H1 (cell line): ENCODE data around the gene MCC. TPM values are rescaled to one million over a fixed set of nuclear protein-coding genes. Genes with fewer than 3 reads are reported as not detected.

Experiments
- CTCF ChIA-PET: fragments of 300-600 bp; sonication (Branson Sonifier 250); formaldehyde crosslinking; loops from one replicate; lab custom pipeline; 2021; ENCODE audit not compliant: partially characterized antibody; lab: Charles Lee
- POLR2A ChIA-PET: fragments of 300-600 bp; sonication (Branson Sonifier 250); formaldehyde crosslinking; loops from one replicate; lab custom pipeline; 2021; ENCODE audit warnings: inconsistent platforms; ENCODE audit not compliant: partially characterized antibody; lab: Charles Lee
- DNase-seq, 2 experiments: peaks; one replicate each; pipeline versions ENCODE4 v3.0.0 to v3.0.0-alpha.2; 2010 to 2022; ENCODE audit warnings: low spot score in 2 of 2, low read depth in 1 of 2, mixed read lengths in 1 of 2
- FAIRE-seq: peaks from 2 replicates; lab custom pipeline; 2011; peaks lifted over from hg19 to GRCh38; lab: Jason Lieb, UNC
- H2AFZ ChIP-seq: 2 replicates; pipeline ENCODE4 v1.8.1; 2012; ENCODE audit warnings: low read length, inconsistent platforms
- H2AK5ac ChIP-seq: 2 replicates; pipeline ENCODE4 v1.6.1; 2013; ENCODE audit warnings: low read depth, low read length
- H2BK120ac ChIP-seq: replicated peaks from 2 replicates; pipeline ENCODE3; 2013; ENCODE audit warnings: low read depth, low read length, inconsistent platforms
- H2BK12ac ChIP-seq: 2 replicates; pipeline ENCODE4 v1.6.1; 2013; ENCODE audit warnings: low read depth, low read length
- H2BK15ac ChIP-seq: 2 replicates; pipeline ENCODE4 v1.6.1; 2013; ENCODE audit warnings: low read length
- H2BK20ac ChIP-seq: 2 replicates; pipeline ENCODE4 v1.6.1; 2013; ENCODE audit warnings: low read length
- H2BK5ac ChIP-seq: 2 replicates; pipeline ENCODE4 v1.6.1; 2013; ENCODE audit warnings: low read depth, low read length
- H3K14ac ChIP-seq: 2 replicates; pipeline ENCODE4 v1.6.1; 2013; ENCODE audit warnings: inconsistent platforms; ENCODE audit not compliant: insufficient read length
- H3K18ac ChIP-seq: 2 replicates; pipeline ENCODE4 v1.6.1; 2013; ENCODE audit warnings: low read length; ENCODE audit errors: extremely low read depth
- H3K23ac ChIP-seq: 2 replicates; pipeline ENCODE4 v1.6.1; 2013; ENCODE audit warnings: inconsistent platforms; ENCODE audit not compliant: insufficient read length
- H3K23me2 ChIP-seq: 2 replicates; pipeline ENCODE4 v1.6.1; 2013; ENCODE audit warnings: low read depth, low read length
- H3K27ac ChIP-seq: 2 replicates; pipeline ENCODE4 v1.6.1; 2011; ENCODE audit warnings: low read depth, low read length, inconsistent platforms
- H3K27me3 ChIP-seq, 4 experiments: replicated peaks in 1 of 4; 1 replicate in 1 of 4; 2 replicates in 3 of 4; pipeline versions ENCODE4 v1.6.1 to v1.8.1; 2011 to 2013; ENCODE audit warnings: low read length in 3 of 4, mild to moderate bottlenecking in 3 of 4, inconsistent platforms in 2 of 4, mixed read lengths in 2 of 4, moderate library complexity in 1 of 4; ENCODE audit not compliant: control insufficient read depth in 3 of 4, insufficient read depth in 3 of 4; ENCODE audit errors: extremely low read depth in 1 of 4
- H3K36me3 ChIP-seq, 4 experiments: 2 replicates each; pipeline versions ENCODE4 v1.6.1 to v1.8.1; 2011 to 2013; ENCODE audit warnings: mild to moderate bottlenecking in 4 of 4, low read length in 3 of 4, moderate library complexity in 2 of 4, control low read depth in 1 of 4, inconsistent platforms in 1 of 4; ENCODE audit not compliant: insufficient read depth in 4 of 4, control insufficient read depth in 2 of 4
- H3K4ac ChIP-seq: replicated peaks from 2 replicates; pipeline ENCODE3; 2013; ENCODE audit warnings: low read length, low read depth, mixed read lengths, inconsistent platforms; ENCODE audit not compliant: insufficient read length
- H3K4me1 ChIP-seq, 4 experiments: replicated peaks in 1 of 4; 1 replicate in 1 of 4; 2 replicates in 3 of 4; pipeline versions ENCODE4 v1.6.1 to v1.8.1; 2011 to 2013; ENCODE audit warnings: low read length in 3 of 4, inconsistent platforms in 2 of 4, mixed read lengths in 1 of 4; ENCODE audit not compliant: insufficient read depth in 4 of 4, control insufficient read depth in 3 of 4
- H3K4me2 ChIP-seq, 2 experiments: 2 replicates each; pipeline versions ENCODE4 v1.6.1 to v1.8.1; 2011 to 2013; ENCODE audit warnings: low read depth in 2 of 2, low read length in 2 of 2, control low read depth in 1 of 2, inconsistent platforms in 1 of 2, mild to moderate bottlenecking in 1 of 2; ENCODE audit not compliant: insufficient read depth in 1 of 2
- H3K4me3 ChIP-seq, 4 experiments: fragments of 200-600, 300-600 bp in 1 of 4; sonication (generic), shearing (Covaris generic), sonication (Bioruptor Twin) in 1 of 4; 2 replicates each; pipeline versions ENCODE4 v1.5.1 to v1.8.1; 2011 to 2016; ENCODE audit warnings: low read length in 4 of 4, low read depth in 3 of 4, control low read depth in 2 of 4, inconsistent platforms in 2 of 4, mild to moderate bottlenecking in 2 of 4, mixed read lengths in 1 of 4, moderate library complexity in 1 of 4; ENCODE audit not compliant: insufficient read depth in 2 of 4; ENCODE audit errors: extremely low read depth in 1 of 4
- H3K56ac ChIP-seq: replicated peaks from 2 replicates; pipeline ENCODE3; 2013; ENCODE audit warnings: low read depth, mild to moderate bottlenecking, mixed read lengths, low read length, inconsistent platforms; ENCODE audit not compliant: insufficient read length
- H3K79me1 ChIP-seq: 2 replicates; pipeline ENCODE4 v1.6.1; 2013; ENCODE audit warnings: low read depth, low read length, control low read depth
- H3K79me2 ChIP-seq, 2 experiments: 2 replicates each; pipeline versions ENCODE4 v1.6.1 to v1.8.1; 2012 to 2013; ENCODE audit warnings: low read length in 2 of 2, mild to moderate bottlenecking in 2 of 2, inconsistent platforms in 1 of 2; ENCODE audit not compliant: insufficient read depth in 2 of 2, control insufficient read depth in 1 of 2
- H3K9ac ChIP-seq, 4 experiments: replicated peaks in 1 of 4; 1 replicate in 1 of 4; 2 replicates in 3 of 4; pipeline versions ENCODE4 v1.6.1 to v1.8.1; 2011 to 2013; ENCODE audit warnings: low read depth in 3 of 4, low read length in 3 of 4, control low read depth in 2 of 4, mild to moderate bottlenecking in 2 of 4, moderate library complexity in 2 of 4, inconsistent platforms in 1 of 4; ENCODE audit errors: extremely low read depth in 1 of 4
- H3K9me3 ChIP-seq, 2 experiments: 2 replicates each; pipeline versions ENCODE4 v1.6.1 to v1.8.1; 2012 to 2013; ENCODE audit warnings: mild to moderate bottlenecking in 2 of 2, moderate library complexity in 2 of 2, control low read depth in 1 of 2, inconsistent platforms in 1 of 2, low read depth in 1 of 2, low read length in 1 of 2, mixed read lengths in 1 of 2; ENCODE audit not compliant: insufficient read depth in 2 of 2
- H4K20me1 ChIP-seq, 2 experiments: replicated peaks in 1 of 2; 2 replicates each; pipeline versions ENCODE3 to v1.8.1; 2011 to 2013; ENCODE audit warnings: inconsistent platforms in 2 of 2, low read length in 2 of 2, mild to moderate bottlenecking in 1 of 2; ENCODE audit not compliant: insufficient read depth in 2 of 2, control insufficient read depth in 1 of 2
- H4K5ac ChIP-seq: 2 replicates; pipeline ENCODE4 v1.6.1; 2013; ENCODE audit warnings: low read length, low read depth, mixed read lengths, inconsistent platforms; ENCODE audit not compliant: insufficient read length
- H4K8ac ChIP-seq: 2 replicates; pipeline ENCODE4 v1.8.0; 2013; ENCODE audit warnings: mild to moderate bottlenecking, moderate library complexity, low read length, inconsistent platforms; ENCODE audit not compliant: insufficient read depth; ENCODE audit errors: extremely low read depth
- H4K91ac ChIP-seq: replicated peaks from 2 replicates; pipeline ENCODE3; 2013; ENCODE audit warnings: low read length, mixed read lengths, inconsistent platforms; ENCODE audit not compliant: insufficient read length
- ASH2L ChIP-seq: fragments of 200-600, 300-600 bp; sonication (generic); IDR thresholded peaks from one replicate; pipeline ENCODE4 v1.7.1; 2017; ENCODE audit warnings: low read length
- BCL11A ChIP-seq, 2 experiments: IDR thresholded peaks; one replicate each; pipeline ENCODE4 v1.6.1; 2011; ENCODE audit warnings: low read depth in 2 of 2, low read length in 2 of 2, mild to moderate bottlenecking in 2 of 2
- CBX5 ChIP-seq: fragments of 300-800, 300-1000 bp; sonication (generic); IDR thresholded peaks from 2 replicates; pipeline ENCODE4 v1.7.1; 2016; ENCODE audit warnings: antibody characterized with exemption, low read length, low read depth
- CEBPB ChIP-seq: IDR thresholded peaks from 2 replicates; pipeline ENCODE4 v1.6.1; 2012; ENCODE audit warnings: low read depth, low read length
- CHD2 ChIP-seq: IDR thresholded peaks from 2 replicates; pipeline ENCODE4 v1.6.1; 2012; ENCODE audit warnings: low read length, improper control_type of control experiment
- CREB1 ChIP-seq: IDR thresholded peaks from 2 replicates; pipeline ENCODE4 v1.6.1; 2012; ENCODE audit warnings: inconsistent platforms
- JUN ChIP-seq: IDR thresholded peaks from 2 replicates; pipeline ENCODE4 v1.6.1; 2011; ENCODE audit warnings: low read depth, mild to moderate bottlenecking, improper control_type of control experiment, low read length
- NRF1 ChIP-seq: IDR thresholded peaks from 2 replicates; pipeline ENCODE4 v1.6.1; 2011; ENCODE audit warnings: mild to moderate bottlenecking, low read depth, low read length, improper control_type of control experiment
- POLR2A ChIP-seq, 2 experiments: IDR thresholded peaks; 1 replicate in 1 of 2; 2 replicates in 1 of 2; pipeline ENCODE4 v1.6.1; 2011; ENCODE audit warnings: low read depth in 2 of 2, low read length in 2 of 2, mild to moderate bottlenecking in 2 of 2; ENCODE audit errors: control extremely low read depth in 1 of 2
- RFX5 ChIP-seq: IDR thresholded peaks from 2 replicates; pipeline ENCODE4 v1.6.1; 2011; ENCODE audit warnings: low read depth, low read length, improper control_type of control experiment, borderline replicate concordance
- SIN3A ChIP-seq, 2 experiments: IDR thresholded peaks in 1 of 2; conservative IDR thresholded peaks in 1 of 2; 2 replicates each; pipeline ENCODE4 v1.6.1; 2011 to 2012; ENCODE audit warnings: low read length in 2 of 2, improper control_type of control experiment in 1 of 2, low read depth in 1 of 2, mild to moderate bottlenecking in 1 of 2
- SIRT6 ChIP-seq: IDR thresholded peaks from one replicate; pipeline ENCODE4 v1.7.1; 2012; ENCODE audit warnings: low read length, inconsistent platforms
- TAF1 ChIP-seq: IDR thresholded peaks from 2 replicates; pipeline ENCODE4 v1.6.1; 2011; ENCODE audit warnings: mild to moderate bottlenecking, low read depth, low read length
- TAF7 ChIP-seq: optimal IDR thresholded peaks from 2 replicates; pipeline ENCODE3; 2011; ENCODE audit warnings: low read depth, mild to moderate bottlenecking, inconsistent platforms, low read length, moderate library complexity, borderline replicate concordance
- TBP ChIP-seq: IDR thresholded peaks from 2 replicates; pipeline ENCODE4 v1.6.1; 2011; ENCODE audit warnings: low read depth, low read length, improper control_type of control experiment
- WGBS, 2 experiments: shearing (Covaris generic) in 1 of 2; methylation state at CpG; one replicate each; pipeline versions ENCODE4 v1.1.6 to v1.1.7; 2013 to 2015; ENCODE audit warnings: low lambda C conversion rate in 2 of 2, mixed read lengths in 2 of 2, inconsistent platforms in 1 of 2, low coverage in 1 of 2, missing lambda C conversion rate in 1 of 2; ENCODE audit not compliant: insufficient replicate concordance in 2 of 2, insufficient coverage in 1 of 2, insufficient read length in 1 of 2; ENCODE audit errors: extremely low coverage in 1 of 2, missing lambda C conversion rate in 1 of 2; 5-methylcytosine and 5-hydroxymethylcytosine counted together
- polyA plus RNA-seq, 7 experiments: library from polyadenylated mRNA; depleted of rRNA in 3 of 7; stranded (reverse) in 5 of 7; unstranded in 2 of 7; fragments of >200 nt in 5 of 7; fragments of 200-250 nt in 2 of 7; gene quantifications; 1 replicate in 5 of 7; 2 replicates in 1 of 7; 4 replicates in 1 of 7; pipeline versions ENCODE4 v1.2.1 to v1.2.3, GENCODE V29; 2011 to 2013; ENCODE audit warnings: missing spikeins in 2 of 7, mixed read lengths in 2 of 7
- total RNA-seq: library from RNA; stranded (reverse); fragmentation: NEBNext Ultra II Directional; extraction: Animal tissue kit (Norgen Biotek cat#: 25700); gene quantifications from 2 replicates; pipeline ENCODE4 v1.2.1, GENCODE V29; 2021
- TF ChIP-seq, protein P1 (sequence below): IDR thresholded peaks from 2 replicates; pipeline ENCODE4 v1.6.1; 2011; ENCODE audit warnings: low read depth, mild to moderate bottlenecking, low read length; ENCODE audit not compliant: insufficient read depth

Gene MCC
- total and polyA plus RNA-seq, 2 of the 8 experiments (the other 6 are each of a cell fraction or from before 2014, with no cell fraction given) = 2.6 to 18.3 TPM

DNA sequence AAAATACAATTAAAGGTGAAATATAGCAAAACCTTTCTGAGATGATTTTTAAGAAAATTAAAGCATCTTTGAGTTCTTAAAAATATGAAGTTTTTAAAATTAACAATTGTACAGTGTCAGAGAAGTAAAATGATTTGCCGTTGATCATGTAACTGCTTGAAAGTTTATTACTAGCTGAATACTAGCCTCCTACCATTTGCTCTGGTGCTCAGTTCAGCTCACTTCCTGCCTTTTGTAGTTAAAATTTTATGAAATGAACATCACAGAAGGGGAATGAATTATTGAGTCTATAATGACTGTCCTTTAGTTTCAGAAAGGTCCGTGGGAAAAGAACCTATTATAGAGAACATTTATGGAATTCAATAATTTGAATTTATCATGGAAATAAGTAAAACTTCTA lies 34.9 kb upstream of the MCC start:
- Histone ChIP-seq H3K23me2 (no peaks in the 10 kb centered on the region), H4K5ac (no peak overlapping the region), H3K9ac (no peak overlapping the region), H3K14ac (no peak overlapping the region), H3K9me3 (0 out of 4 replicates have a peak, but pooled peaks cover 0 to 4% of the 10 kb centered on the region in 2 experiments), H4K20me1 (no peaks in the 10 kb centered on the region), H2BK5ac (no peak overlapping the region), H3K4me1 (0 out of 7 replicates have a peak, but pooled peaks cover 0 to 2% (median 0%) of the 10 kb centered on the region in 4 experiments), H4K8ac (no peak overlapping the region), H3K27me3 (no peaks in the 10 kb centered on the region), H3K36me3 (peaks cover 0 to 5% (median 0%) of the 10 kb centered on the region in 4 experiments; a peak in 2 of 8 replicates), H3K4me3 (no peak overlapping the region), H2AFZ (no peak overlapping the region), H2BK20ac (no peak overlapping the region), H3K79me1 (no peaks in the 10 kb centered on the region), H2BK15ac (no peak overlapping the region), H3K27ac (no peak overlapping the region), H2BK120ac (no peak overlapping the region), H4K91ac (no peak overlapping the region), H3K79me2 (peaks cover 0 to 6% of the 10 kb centered on the region in 2 experiments; a peak in 1 of 4 replicates), H2AK5ac (no peak overlapping the region), H3K18ac (no peak overlapping the region), H3K56ac (no peak overlapping the region), H3K4me2 (no peak overlapping the region), H3K23ac (no peak overlapping the region), H2BK12ac (no peak overlapping the region), H3K4ac (no peak overlapping the region)
- 89% methylated on average over 2 of the region's 2 CpGs; no CpG with 5 or more reads in 1 of the 2 experiments for WGBS, 2 experiments
- POLR2A ChIA-PET = interaction anchor here (1.5 kb wide), 1 partner anchor 9 kb away, joined by 5 read pairs; the partner anchor contains the start of gene YTHDC2
- TF ChIP-seq TAF1 (no peak), TBP (no peak), RFX5 (no peak), SIN3A (conservative IDR thresholded peaks at IDR 0.05 in 1 of 2, IDR thresholded peaks at IDR 0.05 in 1 of 2; ENCODE audit: low read depth in 1 of 2, low read length in 2 of 2) (no peak), CBX5 (no peak), TAF7 (no peak), POLR2A (IDR thresholded peaks at IDR 0.05; ENCODE audit: control extremely low read depth in 1 of 2, low read depth in 2 of 2, low read length in 2 of 2) (no peak), NRF1 (no peak), BCL11A (IDR thresholded peaks at IDR 0.05; ENCODE audit: low read depth in 2 of 2, low read length in 2 of 2) (no peak), SIRT6 (no peak), CREB1 (no peak), CEBPB (no peak), ASH2L (no peak), CHD2 (no peak), JUN (no peak)
- TF ChIP-seq, protein P1, sequence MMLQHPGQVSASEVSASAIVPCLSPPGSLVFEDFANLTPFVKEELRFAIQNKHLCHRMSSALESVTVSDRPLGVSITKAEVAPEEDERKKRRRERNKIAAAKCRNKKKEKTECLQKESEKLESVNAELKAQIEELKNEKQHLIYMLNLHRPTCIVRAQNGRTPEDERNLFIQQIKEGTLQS = no peak
- FAIRE-seq (no peak), DNase-seq (no peak)
- CTCF ChIA-PET = no interaction called here
